ENCODE data around the gene MMP15.

DNA sequence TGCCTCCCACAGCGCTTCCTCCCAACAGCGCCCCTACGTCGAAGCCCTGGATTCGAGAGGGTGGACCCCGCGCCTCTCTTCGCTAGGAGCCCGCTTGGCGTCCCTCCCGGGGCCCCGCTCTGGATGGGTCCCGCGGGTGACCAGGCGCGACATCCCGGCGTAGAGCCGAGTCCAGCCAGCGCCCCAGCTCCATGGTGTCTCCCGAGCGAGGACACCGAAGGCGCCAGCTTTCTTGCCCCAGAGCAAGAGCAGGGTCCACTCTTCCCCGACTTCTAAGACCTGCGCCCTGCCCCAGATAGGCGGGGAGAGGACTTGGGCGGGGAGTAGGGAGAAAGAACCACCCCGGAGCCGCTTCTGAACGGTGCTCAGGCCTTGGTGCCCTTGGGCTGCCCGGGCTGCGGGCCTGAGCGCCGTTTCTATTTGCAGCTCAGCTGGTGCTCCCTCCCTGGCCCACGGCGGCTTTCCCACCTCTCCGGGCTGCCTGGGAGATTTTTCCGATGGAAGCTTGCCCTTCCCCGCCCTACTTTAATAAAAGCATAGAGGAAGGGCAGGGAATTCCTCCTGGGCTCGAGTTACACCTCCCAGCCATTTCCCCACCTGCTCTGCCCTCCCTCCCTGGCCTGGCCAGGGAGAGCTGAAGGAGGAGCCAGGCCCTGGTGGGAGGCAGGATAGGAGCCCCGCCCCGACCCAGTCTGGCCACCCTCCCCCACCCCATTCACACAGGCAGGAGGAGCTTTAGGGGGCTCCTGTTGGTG lies 1.8 kb downstream of the MMP15 start:
- no peak for TF ChIP-seq EZH2 (IDR thresholded peaks at IDR 0.05)
- TF ChIP-seq, protein P1, sequence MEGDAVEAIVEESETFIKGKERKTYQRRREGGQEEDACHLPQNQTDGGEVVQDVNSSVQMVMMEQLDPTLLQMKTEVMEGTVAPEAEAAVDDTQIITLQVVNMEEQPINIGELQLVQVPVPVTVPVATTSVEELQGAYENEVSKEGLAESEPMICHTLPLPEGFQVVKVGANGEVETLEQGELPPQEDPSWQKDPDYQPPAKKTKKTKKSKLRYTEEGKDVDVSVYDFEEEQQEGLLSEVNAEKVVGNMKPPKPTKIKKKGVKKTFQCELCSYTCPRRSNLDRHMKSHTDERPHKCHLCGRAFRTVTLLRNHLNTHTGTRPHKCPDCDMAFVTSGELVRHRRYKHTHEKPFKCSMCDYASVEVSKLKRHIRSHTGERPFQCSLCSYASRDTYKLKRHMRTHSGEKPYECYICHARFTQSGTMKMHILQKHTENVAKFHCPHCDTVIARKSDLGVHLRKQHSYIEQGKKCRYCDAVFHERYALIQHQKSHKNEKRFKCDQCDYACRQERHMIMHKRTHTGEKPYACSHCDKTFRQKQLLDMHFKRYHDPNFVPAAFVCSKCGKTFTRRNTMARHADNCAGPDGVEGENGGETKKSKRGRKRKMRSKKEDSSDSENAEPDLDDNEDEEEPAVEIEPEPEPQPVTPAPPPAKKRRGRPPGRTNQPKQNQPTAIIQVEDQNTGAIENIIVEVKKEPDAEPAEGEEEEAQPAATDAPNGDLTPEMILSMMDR (IDR thresholded peaks at IDR 0.05) = no peak

Measured in neural progenitor cell (in vitro differentiated cells).